CD4-positive, alpha-beta T cell treated with Interleukin-4 for 4 hours (primary cell): ENCODE results near the gene DOLPP1.
A peak's percentile ranks its signal among the peaks of the same experiment; 100 is the strongest.
"Not testable (repeated sequence)": the region's sequence is repeated elsewhere in the genome, so short reads cannot be mapped to it uniquely, and the experiment has no call there.

ENCODE experiments used
- DNase-seq: peaks from one replicate; pipeline ENCODE4 v3.0.0-alpha.2; 2020

Gene DOLPP1, protein sequence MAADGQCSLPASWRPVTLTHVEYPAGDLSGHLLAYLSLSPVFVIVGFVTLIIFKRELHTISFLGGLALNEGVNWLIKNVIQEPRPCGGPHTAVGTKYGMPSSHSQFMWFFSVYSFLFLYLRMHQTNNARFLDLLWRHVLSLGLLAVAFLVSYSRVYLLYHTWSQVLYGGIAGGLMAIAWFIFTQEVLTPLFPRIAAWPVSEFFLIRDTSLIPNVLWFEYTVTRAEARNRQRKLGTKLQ

DNA sequence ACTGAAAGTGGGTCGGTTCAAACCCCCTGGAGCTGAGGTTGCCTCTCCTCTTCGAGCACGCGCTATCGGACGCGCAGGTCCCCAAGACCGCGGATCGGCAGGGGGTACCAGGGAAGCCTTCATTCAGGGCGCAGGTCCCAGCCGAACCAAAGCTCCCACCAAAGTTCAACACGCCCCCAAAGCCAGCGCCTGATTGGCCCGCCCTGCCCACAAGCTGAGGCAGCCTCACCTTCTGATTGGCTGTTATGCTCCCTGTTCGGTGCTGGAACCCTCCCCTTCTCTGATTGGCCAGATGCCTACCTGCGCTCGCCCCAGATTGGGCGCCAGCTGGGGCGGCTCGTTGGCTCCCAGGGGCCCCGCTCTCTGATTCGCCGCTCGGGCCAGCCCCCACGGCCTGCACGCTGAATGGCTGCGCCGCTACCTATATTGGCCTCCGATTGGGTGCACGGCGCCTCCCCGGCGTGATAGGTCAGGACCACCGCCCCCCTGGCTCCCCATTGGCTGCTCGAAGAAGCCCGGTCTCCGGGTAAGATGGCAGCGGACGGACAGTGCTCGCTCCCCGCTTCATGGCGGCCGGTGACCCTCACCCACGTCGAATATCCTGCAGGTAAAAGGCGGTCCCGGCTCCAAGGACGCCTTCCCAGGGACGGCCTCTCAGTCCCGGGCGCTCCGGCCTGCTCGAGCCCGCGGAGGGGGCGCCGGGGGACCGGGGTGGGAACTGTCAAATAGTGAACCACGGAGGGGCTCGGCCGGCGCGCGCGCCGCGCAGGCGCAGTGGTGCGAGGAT lies at the start of gene DOLPP1:
Gene DOLPP1 (plus strand): TSS at position 511 of the 787 bp plus-strand sequence. CDS start 21 bp downstream, at position 532.
- peak; percentile 100 for DNase-seq

DNA sequence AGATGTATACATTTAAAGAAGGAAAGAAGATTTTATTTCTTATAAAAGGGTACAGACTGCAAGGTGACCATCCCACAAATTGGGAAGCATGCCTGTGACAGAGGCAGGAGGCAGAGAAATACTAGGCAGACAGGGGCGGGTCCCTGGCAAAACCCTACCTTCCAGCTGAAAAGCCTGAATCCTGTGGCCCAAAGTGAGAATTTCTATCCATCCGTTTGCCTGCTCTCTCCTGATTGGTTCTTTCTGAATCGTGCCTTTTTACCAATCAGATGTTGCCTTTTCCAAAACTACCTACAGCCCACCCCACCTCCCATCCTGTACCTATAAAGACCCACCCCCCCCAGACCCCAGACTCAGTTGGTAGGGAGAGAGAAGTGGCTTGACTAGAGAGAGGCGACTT lies 49.4 kb upstream of the DOLPP1 start:
- DNase-seq = no peak

DNA sequence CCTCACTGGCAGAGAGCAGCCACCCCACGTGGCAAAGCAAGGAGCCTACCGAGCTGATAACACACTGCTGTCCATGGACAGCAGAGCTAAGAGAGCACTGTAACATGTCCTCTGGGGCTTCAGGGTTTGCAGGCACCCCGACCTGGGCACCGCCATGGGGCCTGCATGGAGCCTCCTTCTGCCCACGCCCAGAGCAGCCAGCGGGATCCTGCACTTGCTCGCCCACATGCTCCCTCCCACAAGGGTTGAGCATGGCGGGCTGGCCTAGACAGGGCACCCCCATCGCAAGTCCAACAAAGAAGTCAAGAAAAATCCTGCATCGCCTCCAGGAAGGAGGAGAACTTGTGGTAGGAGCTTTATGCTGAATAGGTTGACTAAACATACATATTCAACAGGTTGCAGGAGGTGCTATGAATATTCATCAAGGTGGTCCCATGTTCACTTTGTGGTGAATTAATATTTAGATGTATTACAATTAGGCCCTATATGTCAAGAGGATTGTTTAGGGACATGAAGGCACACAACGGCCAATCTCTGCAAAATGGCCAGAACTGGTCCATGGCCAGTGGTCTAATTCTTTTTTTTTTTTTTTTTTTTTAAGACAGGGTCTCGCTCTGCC lies 48.3 kb upstream of the DOLPP1 start:
- DNase-seq = no peak

DNA sequence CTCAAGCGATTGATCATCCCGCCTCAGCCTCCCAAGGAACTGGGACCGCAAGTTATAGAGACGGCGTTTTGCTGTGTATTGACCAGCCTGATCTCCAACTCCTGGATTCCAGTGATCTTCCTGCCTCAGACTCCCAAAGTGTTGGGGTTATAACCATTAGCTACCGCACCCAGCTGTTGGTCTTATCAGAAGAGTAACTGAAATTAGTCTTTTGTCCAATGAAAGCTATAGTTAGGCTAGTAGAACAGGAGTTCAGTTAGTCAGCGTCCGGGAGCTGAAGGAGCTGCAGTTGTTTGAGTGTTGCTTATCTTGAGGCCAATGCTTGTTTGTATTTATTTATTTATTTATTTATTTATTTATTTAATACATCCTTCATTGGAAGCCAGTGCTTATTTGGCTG lies 47.7 kb upstream of the DOLPP1 start:
- no peak for DNase-seq

DNA sequence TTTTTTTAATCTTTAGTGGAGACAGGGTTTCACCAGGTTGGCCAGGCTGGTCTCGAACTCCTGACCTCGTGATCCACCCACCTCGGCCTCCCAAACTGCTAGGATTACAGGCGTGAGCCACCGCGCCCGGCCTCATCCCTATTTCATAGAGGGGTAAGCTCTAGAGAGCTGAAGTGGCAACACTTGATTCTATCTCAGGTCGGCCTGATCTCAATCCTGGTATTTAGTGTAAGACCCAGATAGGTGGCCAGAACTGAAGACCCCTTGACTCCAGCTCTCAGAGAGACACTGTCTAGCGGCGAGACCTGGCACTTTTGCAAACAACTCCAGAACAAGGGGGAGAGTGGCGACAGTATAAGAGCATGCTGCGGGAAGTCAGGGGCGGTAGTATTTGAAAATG lies 45.1 kb upstream of the DOLPP1 start:
- DNase-seq = not testable (repeated sequence)

DNA sequence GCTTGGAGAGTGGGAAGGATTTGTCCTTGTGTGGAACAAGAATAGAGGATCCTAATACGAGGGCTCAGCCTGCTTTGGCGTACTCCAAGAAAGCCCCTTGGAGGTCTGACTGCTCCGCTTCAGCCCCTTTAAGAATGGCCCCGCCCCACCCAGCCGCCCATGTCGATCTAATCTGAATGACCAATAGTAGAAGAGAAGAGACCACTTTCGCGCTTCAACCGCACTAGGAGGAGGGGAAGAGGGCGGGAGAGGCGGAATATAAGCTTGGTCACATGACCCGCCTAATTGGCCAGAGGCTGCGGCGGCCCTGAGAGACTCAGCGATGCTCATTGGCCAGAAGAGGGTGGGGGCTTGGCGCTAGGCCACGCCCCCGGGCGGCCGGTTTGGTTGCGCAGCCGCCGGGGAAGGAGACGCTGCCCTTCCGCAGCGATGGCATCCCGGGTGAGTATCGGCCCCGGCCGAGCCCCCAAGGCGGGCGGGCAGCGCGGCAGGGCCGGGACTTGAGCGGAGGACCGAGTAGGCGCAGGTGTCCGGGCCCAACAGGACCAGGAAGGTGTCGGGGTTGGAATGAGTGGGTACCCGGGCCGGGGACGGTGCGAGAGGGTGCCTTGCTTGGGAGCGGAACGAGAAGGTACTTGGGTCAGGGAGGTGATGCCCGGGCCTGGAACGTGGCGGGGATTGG lies 44.5 kb upstream of the DOLPP1 start, which contains the start of gene MIGA2:
Gene MIGA2 (plus strand): TSS at position 386 of the 682 bp plus-strand sequence. CDS start 3,969 bp downstream, outside the sequence.
- DNase-seq = peak; percentile 98

DNA sequence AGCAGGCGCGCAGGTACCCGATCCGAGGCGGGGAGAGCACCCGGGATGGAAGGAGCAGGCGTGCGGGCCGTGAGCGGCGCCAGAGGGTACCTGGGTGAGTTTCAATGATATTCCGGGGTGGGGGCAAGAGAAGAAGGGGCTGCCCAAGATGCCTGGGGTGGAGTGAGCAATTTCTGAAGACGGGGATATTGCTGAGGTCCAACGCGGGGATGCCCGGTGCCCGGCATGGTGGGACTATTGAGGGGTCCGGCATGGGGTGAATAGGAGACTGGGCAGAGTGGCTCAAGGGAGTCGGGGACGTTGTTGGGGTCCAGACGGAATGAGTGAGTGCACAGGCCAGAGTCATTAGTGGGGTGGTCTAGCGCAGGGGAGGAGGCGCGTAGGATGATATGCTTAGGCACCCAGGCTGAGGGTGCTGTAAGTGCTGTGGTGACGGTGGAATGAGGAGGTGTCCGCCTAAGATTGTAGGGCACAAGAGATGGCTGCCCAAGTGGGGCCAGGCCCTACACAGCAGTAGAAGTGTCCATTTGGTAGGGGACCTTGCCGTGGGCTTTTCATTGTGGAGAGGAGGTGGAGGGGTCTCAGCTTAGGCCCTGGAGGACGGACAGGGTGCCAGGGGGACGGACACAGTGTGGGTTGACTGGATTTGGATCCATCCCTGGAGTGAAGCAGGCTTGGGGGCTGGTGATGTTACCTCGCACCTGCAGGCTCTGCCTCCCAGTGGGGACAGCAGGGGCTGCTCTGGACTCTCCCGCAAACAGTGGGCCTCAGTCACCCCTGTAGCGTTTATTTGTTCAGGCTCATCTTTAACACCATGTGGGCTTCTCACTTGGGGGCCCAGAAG lies 43.8 kb upstream of the DOLPP1 start:
- no peak for DNase-seq

DNA sequence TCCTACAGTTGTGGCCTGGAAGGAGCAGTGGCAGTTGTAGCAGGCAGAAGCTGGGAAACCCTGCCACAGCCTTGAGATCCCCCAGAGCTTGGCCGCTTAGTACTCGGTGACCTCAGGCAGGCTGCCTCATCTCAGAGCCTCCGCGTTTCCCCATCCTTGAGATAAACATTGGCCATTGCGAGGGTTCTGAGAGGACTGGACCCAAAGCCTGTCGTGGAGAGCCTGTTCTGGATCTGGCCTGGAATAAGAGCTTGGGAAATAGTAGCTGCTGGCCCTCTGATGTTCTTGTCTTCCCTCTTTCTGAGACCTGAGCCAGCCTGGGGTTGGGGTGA lies 43.2 kb upstream of the DOLPP1 start:
- DNase-seq = no peak

DNA sequence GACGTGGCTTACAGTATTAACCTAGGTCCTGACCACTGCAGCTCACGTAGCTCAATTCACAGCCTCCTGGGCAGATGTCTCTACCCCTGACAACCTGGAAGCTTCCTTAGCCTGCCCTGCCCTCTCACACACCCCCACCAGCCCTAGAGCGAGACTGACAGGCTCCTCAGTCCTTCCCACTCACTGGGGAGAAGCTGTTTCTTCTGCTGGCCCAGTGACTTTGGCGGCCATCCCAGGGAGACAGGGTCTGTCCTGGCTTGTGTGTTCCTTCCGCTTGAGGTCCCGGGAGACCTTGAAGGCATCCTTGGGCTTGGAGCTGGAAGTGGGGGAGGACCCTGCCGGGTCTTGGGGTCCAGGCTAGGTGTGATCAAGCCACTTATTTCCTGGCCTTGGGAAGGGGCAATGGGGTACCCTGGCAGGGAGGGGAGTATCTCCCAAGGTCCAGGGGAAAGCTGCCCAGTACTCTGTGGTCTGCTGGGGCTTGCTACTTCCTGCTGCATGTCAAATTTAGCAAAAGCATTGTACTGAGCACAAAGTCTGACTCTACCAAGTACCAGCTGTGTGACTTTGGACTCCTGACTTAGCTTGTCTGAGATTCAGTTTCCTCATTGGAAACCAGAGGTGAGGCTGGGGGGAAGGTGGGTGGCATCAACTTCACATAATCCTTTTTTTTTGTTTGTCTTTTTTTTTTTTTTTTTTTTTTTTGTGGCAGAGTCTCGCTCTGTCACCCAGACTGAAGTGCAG lies 42.6 kb upstream of the DOLPP1 start:
- no peak for DNase-seq

DNA sequence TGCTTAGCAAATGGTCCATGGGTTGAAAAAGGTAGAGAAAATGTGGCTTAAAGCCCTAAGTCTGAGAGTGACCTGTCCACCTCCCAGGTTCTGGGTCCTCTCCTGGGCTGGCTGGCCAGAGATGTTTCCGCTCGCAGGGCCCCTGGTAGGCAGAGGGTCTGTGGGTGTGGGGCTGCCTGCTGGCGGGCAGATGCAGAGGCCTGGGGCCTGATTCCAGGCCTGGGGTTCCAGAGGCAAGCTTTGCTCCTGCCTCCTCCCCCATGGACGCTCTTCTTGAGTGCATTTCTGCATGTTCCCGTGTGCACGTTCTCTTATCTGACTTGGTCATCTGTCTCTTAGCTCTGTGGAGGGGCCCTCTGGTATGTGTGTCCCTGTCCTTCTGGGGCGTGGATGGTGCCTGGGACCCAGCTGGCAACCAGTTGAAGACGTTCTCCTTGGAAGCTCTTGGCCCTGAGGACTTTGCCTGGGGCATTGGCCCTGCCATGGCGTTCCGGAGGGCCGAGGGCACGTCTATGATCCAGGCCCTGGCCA lies 40.7 kb upstream of the DOLPP1 start:
- DNase-seq = no peak

DNA sequence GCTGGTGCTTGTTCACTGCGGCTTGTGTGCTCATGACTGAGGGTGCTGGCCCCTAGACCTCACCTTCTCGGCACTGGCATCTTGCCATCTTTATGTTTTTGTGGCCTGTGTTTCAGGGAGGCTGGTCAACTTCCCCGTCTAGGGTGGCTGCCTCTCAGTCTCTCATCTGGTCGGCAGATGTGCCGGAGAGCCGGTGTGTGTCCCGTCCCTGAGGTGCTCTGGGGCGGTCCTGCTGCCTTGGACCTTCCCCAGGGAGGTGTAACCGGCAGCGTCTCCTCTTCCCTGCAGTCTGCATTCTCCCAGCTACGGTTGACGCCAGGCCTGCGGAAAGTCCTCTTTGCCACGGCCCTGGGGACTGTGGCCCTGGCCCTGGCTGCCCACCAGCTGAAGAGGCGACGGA lies 38.9 kb upstream of the DOLPP1 start:
- DNase-seq = no peak

DNA sequence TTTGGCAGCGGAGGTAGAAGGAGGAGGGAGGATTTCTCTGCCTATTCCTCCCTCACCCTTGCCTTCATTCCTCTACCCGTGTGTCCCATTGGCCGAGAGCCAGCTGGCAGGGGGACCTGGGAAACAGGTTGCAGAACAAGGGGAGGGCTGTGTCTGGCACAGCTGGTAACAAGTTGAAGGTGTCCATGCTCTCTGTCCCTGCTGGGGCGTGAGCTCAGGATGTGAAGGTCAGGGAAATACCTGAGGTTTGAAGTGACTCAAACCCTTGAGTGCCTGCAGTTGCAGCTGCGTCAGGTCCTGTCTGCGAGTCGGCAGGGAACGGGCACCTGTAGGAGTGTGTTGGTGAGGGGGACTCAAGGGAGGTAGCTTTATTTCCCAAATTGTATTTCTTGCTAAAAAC lies 28.3 kb upstream of the DOLPP1 start:
- DNase-seq = no peak

DNA sequence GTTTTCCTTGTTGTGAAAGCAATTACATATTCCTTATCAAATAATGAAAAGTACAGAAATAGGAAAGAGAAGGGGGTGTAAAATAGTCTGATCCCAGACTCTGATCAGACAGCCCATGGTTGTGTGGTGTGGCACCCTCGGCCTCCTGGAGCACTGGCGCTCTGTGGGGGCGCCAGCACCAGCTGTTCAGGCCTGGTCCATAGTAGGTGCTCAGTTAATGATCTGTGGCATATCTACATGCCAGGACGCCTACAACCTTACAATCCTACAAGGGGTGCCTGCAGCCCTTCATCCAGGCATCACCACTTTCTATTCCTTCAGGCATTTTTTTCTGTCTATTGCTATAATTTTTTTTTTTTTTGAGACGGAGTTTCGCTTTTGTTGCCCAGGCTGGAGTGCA lies 27.9 kb upstream of the DOLPP1 start:
- DNase-seq = no peak

DNA sequence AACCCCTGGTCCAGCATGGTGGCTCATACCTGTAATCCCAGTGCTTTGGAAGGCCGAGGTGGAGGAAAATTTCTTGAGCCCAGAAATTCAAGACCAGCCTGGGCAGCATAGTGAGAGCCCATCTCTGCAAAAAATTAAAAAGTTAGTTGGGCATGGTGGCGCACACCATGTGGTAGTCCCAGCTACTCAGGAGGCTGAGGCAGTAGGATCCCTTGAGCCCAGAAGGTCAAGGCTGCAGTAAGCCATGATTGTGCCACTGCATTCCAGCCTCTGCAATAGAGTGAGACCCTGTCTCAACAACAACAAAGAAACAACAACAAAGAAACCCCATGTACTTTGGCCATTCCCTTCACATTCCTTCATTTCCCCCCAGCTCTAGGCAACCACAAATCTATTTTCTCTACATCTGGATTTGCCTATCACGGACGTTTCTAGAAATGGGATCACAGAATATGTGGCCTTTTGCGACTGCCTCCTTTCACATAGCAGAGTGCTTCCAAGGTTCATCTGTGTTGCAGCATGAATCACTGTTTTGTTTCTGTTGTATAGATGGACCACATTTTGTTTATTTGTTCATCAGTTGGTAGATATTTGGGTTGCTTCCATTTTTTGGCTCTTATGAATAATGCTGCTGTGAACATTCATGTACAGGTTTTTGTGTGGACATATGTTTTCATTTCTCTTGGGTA lies 26.6 kb upstream of the DOLPP1 start:
- DNase-seq = no peak

DNA sequence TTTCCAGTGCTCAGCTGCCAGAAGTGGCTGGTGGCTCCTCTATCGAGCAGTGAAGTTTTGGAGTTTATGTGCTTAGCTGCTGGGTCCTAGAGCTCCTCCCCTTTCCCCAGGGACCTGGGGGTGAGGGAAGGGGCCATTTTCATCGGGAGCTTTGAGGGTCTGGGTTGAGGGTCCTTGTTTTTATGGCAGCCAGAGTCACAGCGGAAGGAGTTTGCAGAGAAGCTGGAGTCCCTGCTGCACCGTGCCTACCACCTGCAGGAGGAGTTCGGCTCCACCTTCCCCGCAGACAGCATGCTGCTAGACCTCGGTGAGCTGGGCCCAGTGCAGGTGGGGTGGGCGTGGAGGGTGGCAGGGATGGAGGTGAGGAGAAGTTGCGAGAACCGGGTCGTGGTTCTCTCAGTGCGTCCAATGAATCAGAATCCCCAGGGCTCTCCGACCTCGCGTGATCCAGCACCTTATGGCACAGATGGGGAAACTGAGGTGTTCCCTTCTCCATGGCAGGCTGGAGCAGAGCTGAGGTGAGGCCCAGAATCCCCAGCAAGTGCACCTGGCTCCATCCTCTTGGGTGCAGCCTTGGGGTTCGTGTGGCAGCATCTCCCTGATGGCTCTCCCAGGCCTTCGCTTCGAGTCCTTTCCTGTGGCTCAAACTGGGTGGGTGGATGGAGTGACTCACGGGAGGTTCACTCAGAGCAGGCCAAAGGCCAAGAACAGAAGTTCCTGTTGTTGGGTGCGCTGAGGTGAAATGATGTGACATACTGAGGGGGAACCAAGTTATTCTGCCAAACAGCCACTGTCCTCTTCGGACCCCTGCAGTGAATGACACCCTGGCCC lies 21.7 kb upstream of the DOLPP1 start:
- DNase-seq = no peak

DNA sequence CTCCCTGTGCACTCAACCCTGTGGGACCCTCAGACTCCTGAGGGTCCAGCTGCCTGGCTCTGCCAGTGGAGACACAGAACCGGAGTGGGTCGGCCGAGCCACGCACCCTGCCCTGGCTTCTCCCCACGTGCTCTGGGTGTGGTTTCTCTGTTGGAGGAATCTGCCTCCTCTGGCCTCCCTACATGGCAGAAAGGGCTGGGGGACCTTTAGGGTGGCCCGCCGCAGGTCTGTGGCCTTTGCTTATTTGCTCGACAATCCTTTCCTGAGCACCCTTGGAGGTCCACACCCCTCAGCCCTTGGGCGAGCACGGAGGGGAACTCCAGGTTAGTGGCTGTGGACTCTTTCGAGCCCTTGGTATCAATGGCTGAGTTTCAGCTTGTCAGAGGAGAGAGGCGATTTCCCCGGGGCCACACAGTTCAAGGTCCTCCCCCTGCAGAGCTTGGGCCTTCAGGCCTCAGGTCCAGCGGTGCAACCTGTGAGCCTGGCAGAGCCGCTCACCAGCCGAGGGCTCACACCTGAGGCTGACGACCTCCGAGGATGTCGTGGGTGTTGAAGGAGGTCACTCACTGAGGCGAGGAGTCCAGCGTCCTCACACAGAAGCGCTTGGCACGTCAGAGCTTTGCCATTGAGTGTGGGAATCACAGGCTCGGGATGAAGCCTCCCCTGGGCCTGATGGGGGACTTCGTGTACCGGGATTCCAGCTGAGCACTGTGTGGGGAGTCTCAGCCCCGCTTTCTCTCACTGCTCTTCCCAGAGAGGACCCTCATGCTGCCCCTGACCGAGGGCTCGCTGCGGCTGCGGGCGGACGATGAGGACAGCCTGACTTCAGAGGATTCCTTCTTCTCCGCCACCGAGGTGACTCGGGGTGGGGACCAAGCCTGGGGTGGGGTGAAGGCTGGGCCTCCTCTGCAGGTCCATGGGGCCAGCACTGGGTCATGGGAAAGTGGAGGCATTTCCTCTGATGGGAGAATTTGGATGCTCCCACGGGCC lies 20.8 kb upstream of the DOLPP1 start:
- no peak for DNase-seq

DNA sequence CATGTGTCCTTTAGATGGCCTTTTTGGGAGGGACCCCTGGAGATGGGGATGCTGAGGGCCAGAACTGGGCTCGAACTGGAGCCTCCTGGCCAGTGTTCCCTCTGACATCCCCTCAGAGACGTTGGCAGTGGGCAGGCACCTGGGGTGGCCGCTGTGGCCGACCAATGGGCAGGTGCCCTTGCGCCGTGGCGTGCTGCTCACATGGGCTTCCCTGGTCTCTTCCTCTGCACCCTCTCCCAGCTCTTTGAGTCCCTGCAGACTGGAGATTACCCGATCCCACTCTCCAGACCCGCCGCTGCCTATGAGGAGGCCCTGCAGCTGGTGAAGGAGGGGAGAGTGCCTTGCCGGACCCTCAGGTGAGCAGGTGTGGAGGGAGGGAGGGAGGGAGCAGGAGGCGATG lies 19.9 kb upstream of the DOLPP1 start:
- DNase-seq = no peak

DNA sequence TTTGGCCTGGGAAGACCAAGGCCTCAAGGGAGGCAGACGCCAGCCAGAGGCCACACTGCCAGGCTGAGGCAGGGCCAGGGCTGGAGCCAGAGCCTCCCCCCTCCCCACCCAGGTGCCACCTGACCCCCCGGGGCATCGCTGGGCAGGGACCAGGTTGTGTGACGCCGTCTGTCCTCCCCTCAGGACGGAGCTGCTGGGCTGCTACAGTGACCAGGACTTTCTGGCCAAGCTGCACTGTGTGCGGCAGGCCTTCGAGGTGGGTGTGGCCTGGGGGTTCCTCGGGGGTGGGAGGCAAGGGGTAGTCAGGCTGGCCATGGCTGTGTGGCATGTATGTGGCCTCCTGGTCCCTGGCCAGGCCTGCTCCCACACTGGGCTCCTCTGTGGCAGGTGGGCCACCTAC lies 17.9 kb upstream of the DOLPP1 start:
- DNase-seq = no peak

DNA sequence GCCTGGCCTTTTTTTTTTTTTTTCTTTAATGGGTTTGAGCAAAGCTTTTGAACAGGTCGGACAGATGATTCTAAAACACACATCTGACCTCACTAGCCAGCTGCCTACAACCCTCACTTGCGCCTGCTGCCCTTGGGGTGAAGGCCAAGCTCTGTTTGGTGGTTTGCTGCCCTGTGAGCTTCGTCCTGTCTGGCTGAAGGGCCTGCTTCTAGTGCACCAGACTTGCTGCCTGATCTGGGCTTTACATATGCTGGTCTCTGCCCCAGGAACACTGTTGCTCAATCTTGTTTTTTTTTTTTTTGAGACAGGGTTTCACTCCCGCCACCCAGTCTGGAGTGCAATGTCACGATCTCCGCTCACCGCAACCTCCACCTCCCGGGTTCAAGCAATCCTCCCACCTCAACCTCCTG lies 16.4 kb upstream of the DOLPP1 start:
- no peak for DNase-seq
